H1 (cell line): Measurements from ENCODE around the gene DAPK3.

Source experiments
- CTCF ChIP-seq, 3 experiments: IDR thresholded peaks; 1 replicate in 2 of 3; 2 replicates in 1 of 3; pipeline versions ENCODE4 v1.5.1 to v1.6.1; 2011; ENCODE audit warnings: low read length in 3 of 3, mild to moderate bottlenecking in 3 of 3, inconsistent platforms in 2 of 3, low read depth in 1 of 3, moderate library complexity in 1 of 3; ENCODE audit not compliant: insufficient read depth in 1 of 3; ENCODE audit errors: control extremely low read depth in 1 of 3
- KDM5A ChIP-seq: fragments of 200-600 bp; IDR thresholded peaks from 2 replicates; pipeline ENCODE4 v1.7.1; 2012; ENCODE audit warnings: mild to moderate bottlenecking, low read length, inconsistent platforms, mixed read lengths
- MAFK ChIP-seq: IDR thresholded peaks from 2 replicates; pipeline ENCODE4 v1.6.1; 2012; ENCODE audit warnings: low read depth, mild to moderate bottlenecking, improper control_type of control experiment, low read length
- MAX ChIP-seq: IDR thresholded peaks from 2 replicates; pipeline ENCODE4 v1.6.1; 2012; ENCODE audit warnings: inconsistent platforms
- RFX5 ChIP-seq: IDR thresholded peaks from 2 replicates; pipeline ENCODE4 v1.6.1; 2011; ENCODE audit warnings: low read depth, low read length, improper control_type of control experiment, borderline replicate concordance
- SIN3A ChIP-seq, 2 experiments: IDR thresholded peaks in 1 of 2; conservative IDR thresholded peaks in 1 of 2; 2 replicates each; pipeline ENCODE4 v1.6.1; 2011 to 2012; ENCODE audit warnings: low read length in 2 of 2, improper control_type of control experiment in 1 of 2, low read depth in 1 of 2, mild to moderate bottlenecking in 1 of 2
- SRF ChIP-seq: IDR thresholded peaks from 2 replicates; pipeline ENCODE4 v1.6.1; 2011; ENCODE audit warnings: mild to moderate bottlenecking, low read depth, low read length, moderate library complexity

- TF ChIP-seq MAX (no peak), MAFK (no peak), SRF (no peak), RFX5 (no peak), KDM5A (no peak), CTCF (IDR thresholded peaks at IDR 0.05; ENCODE audit: control extremely low read depth in 1 of 3, insufficient read depth in 1 of 3, low read depth in 1 of 3, low read length in 3 of 3) (no peak), SIN3A (conservative IDR thresholded peaks at IDR 0.05 in 1 of 2, IDR thresholded peaks at IDR 0.05 in 1 of 2; ENCODE audit: low read depth in 1 of 2, low read length in 2 of 2) (no peak)
These were observed 34.1 kb downstream of the DAPK3 start for GRCh38 chr19:3936506-3937442.
